Astrocyte of the hippocampus (primary cell): ENCODE data around the gene MRPL10.
"Not testable (repeated sequence)": the region's sequence is repeated elsewhere in the genome, so short reads cannot be mapped to it uniquely, and the experiment has no call there.

Experiments used
- DNase-seq: peaks from one replicate; pipeline ENCODE4 v3.0.0; 2011; ENCODE audit warnings: low read depth, low spot score

MRPL10 gene

DNA sequence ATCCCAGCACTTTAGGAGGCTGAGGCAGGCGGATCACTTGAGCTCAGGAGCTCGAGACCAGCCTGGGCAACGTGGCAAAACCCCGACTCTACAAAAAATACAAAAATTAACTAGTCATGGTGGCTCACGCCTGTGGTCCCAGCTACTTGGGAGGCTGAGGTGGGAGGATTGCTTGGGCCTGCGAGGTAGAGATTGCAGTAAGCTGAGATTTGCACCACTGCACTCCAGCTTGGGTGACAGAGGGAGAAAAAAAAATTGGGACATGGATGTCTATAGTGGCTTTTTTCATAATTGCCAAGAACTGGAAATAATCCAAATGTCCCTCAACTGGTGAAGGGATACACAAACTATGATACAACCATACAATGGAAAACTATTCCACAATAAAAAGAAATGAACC is 38.4 kb downstream of the MRPL10 start:
- DNase-seq, result no peak

DNA sequence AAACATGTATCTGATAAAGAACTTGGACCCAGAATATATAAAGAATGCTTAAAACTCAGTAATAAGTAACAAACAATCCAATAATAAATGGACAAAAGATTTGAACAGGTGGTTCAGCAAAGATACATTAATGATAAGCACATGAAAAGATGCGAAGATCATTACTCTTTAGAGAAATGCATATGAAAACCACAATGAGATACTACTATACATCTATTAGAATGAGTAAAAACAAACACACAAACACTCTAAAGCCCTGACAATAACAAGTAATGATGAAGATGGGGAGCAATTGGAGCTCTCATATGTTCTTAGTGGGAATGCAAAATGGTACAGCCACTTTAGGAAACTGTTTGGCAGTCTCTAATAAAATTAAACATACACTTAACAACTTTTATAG is 38.9 kb downstream of the MRPL10 start:
- DNase-seq, result no peak

DNA sequence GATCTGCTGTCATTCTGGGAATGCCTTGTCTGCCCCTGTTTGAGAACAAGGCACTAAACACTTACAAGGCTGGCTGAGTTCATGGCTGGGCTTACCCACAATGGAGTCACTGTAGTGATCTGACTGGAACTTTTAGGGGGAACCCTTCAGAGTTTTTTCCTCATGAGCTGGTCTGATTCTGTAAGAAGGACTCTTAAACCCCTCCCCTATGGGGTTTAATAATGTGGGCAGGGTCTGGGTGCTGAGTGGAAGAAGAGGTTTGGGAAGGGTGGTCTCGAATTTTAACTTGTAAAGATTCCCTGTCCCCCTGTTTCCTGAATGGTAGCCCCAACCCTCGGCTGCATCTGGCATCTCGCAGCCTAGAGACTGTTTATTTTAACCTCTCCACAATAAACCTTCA is 40.3 kb downstream of the MRPL10 start:
- no peak for DNase-seq

DNA sequence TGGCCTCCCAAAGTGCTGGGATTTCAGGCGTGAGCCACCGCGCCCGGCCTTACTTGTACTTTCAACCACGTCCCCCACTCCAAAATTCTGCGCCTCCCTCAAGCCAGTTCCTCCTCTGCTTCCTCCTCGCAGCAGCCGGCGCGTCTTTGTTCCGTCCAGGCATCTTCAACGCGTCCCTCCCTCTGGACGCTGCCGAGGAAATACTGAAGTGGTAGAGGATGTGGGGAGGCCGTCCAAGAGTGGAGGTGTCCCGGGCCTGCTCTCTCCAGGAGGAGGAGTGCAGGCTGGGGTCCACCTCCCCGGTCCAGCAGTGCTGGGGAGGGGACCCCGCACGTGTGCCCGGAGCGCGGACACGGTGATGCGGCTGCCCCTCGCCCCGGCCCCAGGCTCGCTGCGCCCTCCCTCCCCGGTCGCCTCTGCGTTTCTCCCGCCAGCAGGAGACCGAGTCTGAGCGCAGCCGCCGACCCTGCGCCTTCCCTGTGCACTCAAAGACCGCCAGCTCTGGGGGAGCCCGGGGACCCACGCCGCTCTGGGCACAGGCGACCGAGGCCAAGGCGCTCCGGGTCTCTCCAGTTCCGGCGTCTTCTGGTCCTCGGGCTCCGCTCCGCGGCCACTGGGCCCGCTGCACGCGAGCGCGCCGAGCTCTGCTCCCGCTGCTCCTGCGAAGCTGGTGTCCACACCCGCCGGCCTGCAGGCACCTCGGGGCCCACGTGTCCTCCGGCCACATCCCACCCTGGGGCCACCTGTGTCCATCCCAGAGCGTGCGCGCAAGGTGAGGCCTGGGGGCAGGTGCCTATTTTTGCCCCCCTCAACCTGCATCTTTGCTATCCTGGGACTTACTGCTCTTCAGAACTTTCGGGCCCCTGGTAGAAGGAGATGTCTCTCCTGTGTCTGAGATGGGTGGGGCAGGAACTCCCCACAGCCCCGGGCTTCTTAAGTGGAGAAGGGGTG is 41.5 kb downstream of the MRPL10 start:
- peak; percentile 76 for DNase-seq

DNA sequence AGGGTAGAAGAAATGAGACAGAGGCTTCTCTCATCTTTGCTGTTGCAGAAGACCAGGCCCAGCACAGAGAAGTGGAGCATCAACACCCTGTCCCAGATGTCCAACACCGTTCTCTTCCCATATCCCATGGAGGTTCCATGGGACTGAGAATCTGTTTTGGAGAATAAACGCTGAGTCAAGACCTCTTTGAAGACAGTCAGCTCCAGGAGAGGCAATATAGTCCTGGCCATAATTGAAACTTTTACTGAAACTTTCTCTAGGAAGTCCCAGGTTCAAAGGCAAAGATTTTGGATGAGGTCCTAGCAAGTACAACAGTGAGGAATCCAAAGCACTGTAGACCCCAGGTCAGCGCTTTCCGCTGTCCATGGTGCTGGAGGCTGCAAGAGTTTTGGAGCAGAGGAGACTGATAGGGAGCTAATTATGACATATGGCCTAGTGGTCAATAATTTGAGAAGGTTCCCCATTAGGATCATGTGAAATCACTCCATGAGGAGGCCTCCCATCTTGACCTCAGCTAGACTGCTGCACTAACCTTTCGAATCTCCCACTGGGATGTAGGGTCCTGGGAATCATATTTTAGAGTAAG is 45.7 kb downstream of the MRPL10 start:
- DNase-seq, result peak; percentile 63

DNA sequence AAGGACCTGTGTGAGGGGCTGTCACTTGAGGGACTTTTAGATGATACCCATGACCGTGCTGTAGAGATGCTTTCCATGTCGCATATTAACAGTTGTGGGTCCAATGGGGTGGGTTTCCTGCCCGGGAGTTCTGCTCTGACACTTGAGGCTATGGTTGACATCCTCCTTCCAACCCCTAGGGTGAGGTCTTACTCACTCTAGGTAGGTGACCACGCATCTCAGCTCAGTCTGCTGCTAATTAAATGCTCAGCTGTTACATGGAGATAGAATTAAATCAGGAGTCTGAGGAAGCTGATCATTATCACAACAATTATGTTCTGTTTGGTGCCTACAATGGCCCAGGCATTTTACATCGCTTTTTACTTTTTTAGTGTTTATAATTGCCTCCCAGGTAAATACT is 49.9 kb downstream of the MRPL10 start:
- DNase-seq, result no peak

DNA sequence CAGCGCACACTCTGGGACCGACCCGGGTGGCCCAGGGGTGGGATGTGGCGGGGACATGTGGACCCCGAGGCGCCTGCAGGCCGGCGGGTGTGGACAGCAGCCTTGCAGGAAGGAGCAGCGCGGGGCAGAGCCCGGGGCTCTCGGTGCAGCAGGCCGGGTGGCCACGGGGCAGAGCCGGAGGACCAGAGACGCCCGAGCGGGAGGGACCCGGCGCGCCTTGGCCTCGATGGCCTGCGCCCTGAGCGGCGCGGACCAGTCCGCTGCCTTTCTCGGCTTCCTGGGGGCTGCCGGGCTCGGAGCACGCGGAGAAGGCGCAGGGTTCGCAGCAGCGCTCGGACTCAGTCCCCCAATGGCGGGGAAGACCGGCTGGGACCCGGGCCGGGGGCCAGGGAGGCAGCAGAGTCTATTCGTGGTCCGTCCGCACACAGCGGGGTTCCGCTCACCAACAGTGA is 53.1 kb downstream of the MRPL10 start:
- peak; percentile 3 for DNase-seq

DNA sequence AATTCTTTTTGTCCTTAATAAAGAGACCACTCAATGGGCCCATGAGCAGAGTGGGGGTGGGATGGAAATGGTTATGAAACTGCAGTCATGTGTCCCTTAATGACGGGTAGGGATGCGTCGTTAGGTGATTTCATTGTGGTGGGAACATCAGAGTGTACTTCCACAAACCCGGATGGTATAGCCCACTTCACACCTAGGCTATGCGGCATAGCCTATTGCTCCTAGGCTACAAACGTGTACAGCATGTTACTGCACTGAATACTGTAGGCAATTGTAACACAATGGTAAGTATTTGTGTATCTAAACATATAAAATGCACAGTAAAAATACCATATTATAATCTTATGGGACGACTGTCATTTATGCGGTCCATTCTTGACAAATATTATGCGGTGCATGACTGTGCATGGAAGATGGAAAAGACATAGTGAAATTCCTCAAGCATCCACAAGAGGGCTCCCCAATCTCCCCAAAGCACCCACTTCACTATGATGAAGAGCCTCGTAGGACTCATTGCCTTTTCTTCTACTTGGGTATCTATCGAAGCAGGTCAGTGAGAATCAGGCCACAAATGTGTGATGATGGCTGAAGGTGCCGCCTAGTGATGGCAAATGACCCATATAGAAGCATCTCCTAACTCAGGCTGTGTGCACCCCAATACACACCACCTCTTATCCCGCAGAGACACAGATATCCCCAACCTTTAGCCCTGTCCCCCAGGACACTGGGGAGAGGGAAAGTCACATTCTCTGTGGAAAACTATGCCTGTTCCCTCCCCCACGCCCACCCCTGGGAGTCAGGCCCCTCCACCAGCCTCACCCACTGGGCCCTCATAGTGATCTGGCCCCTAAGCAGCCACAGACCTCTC is 54.8 kb downstream of the MRPL10 start:
- peak; percentile 55 for DNase-seq

DNA sequence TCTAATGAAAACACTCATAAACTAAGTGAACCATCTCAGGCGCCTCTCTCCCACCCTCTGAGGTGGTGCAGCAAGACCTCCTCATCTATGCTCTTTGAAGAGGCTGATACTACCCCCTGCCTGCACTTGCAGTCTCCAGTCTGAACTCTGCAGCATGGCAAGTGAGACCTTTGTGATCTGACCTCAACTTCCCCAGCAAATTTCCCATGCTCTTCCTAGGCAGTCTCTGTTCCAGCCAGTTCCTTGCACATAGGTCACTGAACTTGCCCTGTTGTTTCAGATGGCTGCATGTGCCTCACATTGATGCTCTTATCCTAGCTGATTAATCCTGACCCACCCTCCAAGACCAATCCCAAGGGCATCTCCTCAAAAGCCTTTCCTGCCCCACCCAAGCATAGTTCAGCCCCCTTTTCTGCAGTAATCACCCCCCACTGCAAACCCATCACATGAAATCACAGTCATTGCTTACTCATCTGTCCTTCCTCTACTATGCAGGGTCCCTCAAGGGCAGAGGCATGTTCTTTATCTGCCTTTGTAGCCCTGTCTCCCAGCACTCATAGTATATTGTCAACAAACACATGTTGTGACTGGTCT is 56.3 kb downstream of the MRPL10 start:
- DNase-seq, result no peak

DNA sequence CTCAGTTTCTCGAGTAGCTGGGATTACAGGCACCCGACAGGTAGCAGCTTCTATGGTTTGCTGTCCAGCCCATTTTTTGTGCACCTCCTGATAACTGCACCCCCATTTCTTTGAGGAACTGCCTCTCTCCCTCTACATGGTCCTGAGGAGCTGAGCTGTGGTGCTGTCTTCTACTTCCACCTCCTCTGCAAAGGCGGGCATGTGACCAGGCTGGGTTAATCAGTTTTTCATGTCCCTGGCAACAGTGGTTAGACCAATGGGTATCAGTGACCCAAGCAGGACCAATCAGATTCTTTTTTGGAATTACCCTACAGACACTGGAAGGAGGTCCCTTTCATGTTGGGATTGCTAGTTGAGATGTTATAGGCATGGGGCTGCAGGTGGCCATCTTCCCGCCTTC is 57.0 kb downstream of the MRPL10 start:
- no peak for DNase-seq

DNA sequence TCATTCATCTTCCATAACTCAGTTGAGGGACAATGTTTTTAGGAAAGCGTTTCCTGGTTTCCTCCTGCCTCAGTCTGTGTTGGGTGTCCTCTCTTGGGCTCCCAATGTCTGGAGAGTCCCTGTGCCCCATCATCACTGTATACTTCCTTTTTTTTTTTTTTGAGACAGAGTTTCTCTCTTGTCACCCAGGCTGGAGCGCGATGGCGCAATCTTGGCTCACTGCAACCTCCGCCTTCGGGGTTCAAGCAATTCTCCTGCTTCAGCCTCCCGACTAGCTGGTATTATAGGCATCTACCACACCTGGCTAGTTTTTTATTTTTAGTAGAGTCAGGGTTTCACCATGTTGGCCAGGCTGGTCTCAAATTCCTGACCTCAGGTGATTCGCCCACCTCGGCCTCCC is 57.7 kb downstream of the MRPL10 start:
- not testable (repeated sequence) for DNase-seq
